GM23248 (cell line): ENCODE results near the gene NPC1L1.

Experiments
- EZH2 ChIP-seq: fragments of 200-600 bp; sonication (generic); IDR thresholded peaks from 2 replicates; pipeline ENCODE4 v1.6.1; 2018; ENCODE audit warnings: antibody characterized with exemption, mild to moderate bottlenecking; ENCODE audit not compliant: insufficient read depth, poor library complexity, severe bottlenecking
- EZH2phosphoT487 ChIP-seq: fragments of 200-600 bp; sonication (generic); IDR thresholded peaks from 2 replicates; pipeline ENCODE4 v1.6.1; 2018; ENCODE audit warnings: antibody characterized with exemption, moderate library complexity, mild to moderate bottlenecking, low read depth; ENCODE audit not compliant: insufficient read depth

GRCh38 chr7:44537442-44537841 lies 3.7 kb downstream of the NPC1L1 start:
- TF ChIP-seq EZH2phosphoT487: no peak
- no peak for TF ChIP-seq EZH2
